Gastrocnemius medialis (tissue), 4 donors: ENCODE results near the gene PRMT3.

Source experiments
- CTCF ChIP-seq, 5 experiments: fragments of 450-650 bp in 3 of 5; fragments of 200-600 bp in 2 of 5; sonication (generic) in 2 of 5; IDR thresholded peaks in 4 of 5; conservative IDR thresholded peaks in 1 of 5; 1 replicate in 4 of 5; 2 replicates in 1 of 5; pipeline ENCODE4 v1.5.1; 2016 to 2019; ENCODE audit warnings: antibody characterized with exemption in 5 of 5, mild to moderate bottlenecking in 3 of 5, moderate library complexity in 3 of 5
- POLR2A ChIP-seq, 2 donors: fragments of 450-650 bp; IDR thresholded peaks; one replicate each; pipeline ENCODE4 v1.6.1; 2017; ENCODE audit warnings: antibody characterized with exemption in 2 of 2, mild to moderate bottlenecking in 2 of 2, moderate library complexity in 2 of 2

GRCh38 chr11:20353829-20354434, 33.6 kb upstream of the PRMT3 start:
- TF ChIP-seq POLR2A (IDR thresholded peaks at IDR 0.05), result no peak
- peak; percentile 39 to 84 (median 58) for TF ChIP-seq CTCF (IDR thresholded peaks at IDR 0.05 in 4 of 5, conservative IDR thresholded peaks at IDR 0.05 in 1 of 5)
